ENCODE results near the gene TSPAN1.

- TF ChIP-seq, protein P1, sequence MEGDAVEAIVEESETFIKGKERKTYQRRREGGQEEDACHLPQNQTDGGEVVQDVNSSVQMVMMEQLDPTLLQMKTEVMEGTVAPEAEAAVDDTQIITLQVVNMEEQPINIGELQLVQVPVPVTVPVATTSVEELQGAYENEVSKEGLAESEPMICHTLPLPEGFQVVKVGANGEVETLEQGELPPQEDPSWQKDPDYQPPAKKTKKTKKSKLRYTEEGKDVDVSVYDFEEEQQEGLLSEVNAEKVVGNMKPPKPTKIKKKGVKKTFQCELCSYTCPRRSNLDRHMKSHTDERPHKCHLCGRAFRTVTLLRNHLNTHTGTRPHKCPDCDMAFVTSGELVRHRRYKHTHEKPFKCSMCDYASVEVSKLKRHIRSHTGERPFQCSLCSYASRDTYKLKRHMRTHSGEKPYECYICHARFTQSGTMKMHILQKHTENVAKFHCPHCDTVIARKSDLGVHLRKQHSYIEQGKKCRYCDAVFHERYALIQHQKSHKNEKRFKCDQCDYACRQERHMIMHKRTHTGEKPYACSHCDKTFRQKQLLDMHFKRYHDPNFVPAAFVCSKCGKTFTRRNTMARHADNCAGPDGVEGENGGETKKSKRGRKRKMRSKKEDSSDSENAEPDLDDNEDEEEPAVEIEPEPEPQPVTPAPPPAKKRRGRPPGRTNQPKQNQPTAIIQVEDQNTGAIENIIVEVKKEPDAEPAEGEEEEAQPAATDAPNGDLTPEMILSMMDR (IDR thresholded peaks at IDR 0.05), result no peak
- no peak for TF ChIP-seq POLR2A (IDR thresholded peaks at IDR 0.05)
- no peak for TF ChIP-seq EP300 (IDR thresholded peaks at IDR 0.05)
Measured at GRCh38 chr1:46181343-46182260, 6.7 kb downstream of the TSPAN1 start.
